ENCODE measurements around the gene EEF2K. TPM values are rescaled to one million over a fixed set of nuclear protein-coding genes. Genes with fewer than 3 reads are reported as not detected.

EEF2K gene
- total RNA-seq, 1 experiment from 2014 or later: 15.9 TPM

- no peak for TF ChIP-seq CTCF (IDR thresholded peaks at IDR 0.05; ENCODE audit: unreplicated experiment)
- H3K27me3 Mint-ChIP-seq (ENCODE audit: insufficient read depth, unreplicated experiment): peaks cover 25% of the 10 kb centered on the region
- ChIA-PET CTCF (interaction anchor here (0.8 kb wide), 1 partner anchor 63 kb away, joined by 4 read pairs; no protein-coding TSS in a partner anchor), POLR2A (no interaction called here)
- no peak overlapping the region for H3K4me3 Mint-ChIP-seq (ENCODE audit: unreplicated experiment)
- no TSS peak for BruUV-seq (replicated peaks)
- H3K9me3 Mint-ChIP-seq (ENCODE audit: unreplicated experiment): peaks cover 9% of the 10 kb centered on the region
- intact Hi-C loops (cut with micrococcal nuclease): no loop called here
- no peak for DNase-seq (ENCODE audit: unreplicated experiment)
- no peaks in the 10 kb centered on the region for H3K36me3 Mint-ChIP-seq (ENCODE audit: insufficient read depth, unreplicated experiment)
- no peak overlapping the region for H3K27ac Mint-ChIP-seq (ENCODE audit: low read depth, unreplicated experiment)
- H3K4me1 Mint-ChIP-seq (ENCODE audit: insufficient read depth, unreplicated experiment): no peaks in the 10 kb centered on the region
Measured at GRCh38 chr16:22162656-22163009, 43.4 kb upstream of the EEF2K start.

GRCh38 chr16:22163806-22164205, 42.3 kb upstream of the EEF2K start:
- TF ChIP-seq CTCF (IDR thresholded peaks at IDR 0.05; ENCODE audit: unreplicated experiment): no peak
- POLR2A ChIA-PET: no interaction called here
- no peak for DNase-seq (ENCODE audit: unreplicated experiment)
- H3K36me3 Mint-ChIP-seq (ENCODE audit: insufficient read depth, unreplicated experiment): no peaks in the 10 kb centered on the region
- H3K4me1 Mint-ChIP-seq (ENCODE audit: insufficient read depth, unreplicated experiment): no peaks in the 10 kb centered on the region
- peaks cover 25% of the 10 kb centered on the region for H3K27me3 Mint-ChIP-seq (ENCODE audit: insufficient read depth, unreplicated experiment)
- no peak overlapping the region for H3K4me3 Mint-ChIP-seq (ENCODE audit: unreplicated experiment)
- no peak overlapping the region for H3K27ac Mint-ChIP-seq (ENCODE audit: low read depth, unreplicated experiment)
- intact Hi-C loops (cut with micrococcal nuclease): no loop called here
- BruUV-seq (replicated peaks): no TSS peak
- peaks cover 9% of the 10 kb centered on the region for H3K9me3 Mint-ChIP-seq (ENCODE audit: unreplicated experiment)
- CTCF ChIA-PET: no interaction called here

GRCh38 chr16:22164482-22164881, 41.6 kb upstream of the EEF2K start:
- Mint-ChIP-seq H3K27ac (ENCODE audit: low read depth, unreplicated experiment) (no peak overlapping the region), H3K4me1 (ENCODE audit: insufficient read depth, unreplicated experiment) (no peaks in the 10 kb centered on the region), H3K9me3 (ENCODE audit: unreplicated experiment) (peaks cover 9% of the 10 kb centered on the region), H3K4me3 (ENCODE audit: unreplicated experiment) (no peak overlapping the region), H3K27me3 (ENCODE audit: insufficient read depth, unreplicated experiment) (peaks cover 25% of the 10 kb centered on the region), H3K36me3 (ENCODE audit: insufficient read depth, unreplicated experiment) (no peaks in the 10 kb centered on the region)
- TF ChIP-seq CTCF (IDR thresholded peaks at IDR 0.05; ENCODE audit: unreplicated experiment): no peak
- CTCF ChIA-PET: no interaction called here
- POLR2A ChIA-PET: no interaction called here
- BruUV-seq (replicated peaks): no TSS peak
- intact Hi-C loops (cut with micrococcal nuclease): no loop called here
- no peak for DNase-seq (ENCODE audit: unreplicated experiment)

GRCh38 chr16:22165508-22166285, 40.4 kb upstream of the EEF2K start:
- Mint-ChIP-seq H3K27me3 (ENCODE audit: insufficient read depth, unreplicated experiment) (peaks cover 15% of the 10 kb centered on the region), H3K4me3 (ENCODE audit: unreplicated experiment) (no peak overlapping the region), H3K36me3 (ENCODE audit: insufficient read depth, unreplicated experiment) (no peaks in the 10 kb centered on the region), H3K27ac (ENCODE audit: low read depth, unreplicated experiment) (no peak overlapping the region), H3K9me3 (ENCODE audit: unreplicated experiment) (peaks cover 9% of the 10 kb centered on the region), H3K4me1 (ENCODE audit: insufficient read depth, unreplicated experiment) (no peaks in the 10 kb centered on the region)
- CTCF ChIA-PET: interaction anchor here (0.6 to 0.9 kb wide), 3 partner anchors 22 to 195 kb away, joined by 3 to 4 read pairs (median 3); no protein-coding TSS in a partner anchor
- intact Hi-C loops (cut with micrococcal nuclease): no loop called here
- BruUV-seq (replicated peaks): no TSS peak
- no peak for DNase-seq (ENCODE audit: unreplicated experiment)
- no peak for TF ChIP-seq CTCF (IDR thresholded peaks at IDR 0.05; ENCODE audit: unreplicated experiment)
- POLR2A ChIA-PET: interaction anchor here (0.6 to 0.9 kb wide), 3 partner anchors 11 to 47 kb away, joined by 3 read pairs; no protein-coding TSS in a partner anchor

Data from MCF 10A (cell line).